Measurements from ENCODE around the gene PPP1R3E. TPM values are rescaled to one million over a fixed set of nuclear protein-coding genes. Genes with fewer than 3 reads are reported as not detected.
A peak's percentile ranks its signal among the peaks of the same experiment; 100 is the strongest.

PPP1R3E gene
- total RNA-seq, 4 donors from 2014 or later = 7.9 to 14.4 (median 8.6) TPM

DNA sequence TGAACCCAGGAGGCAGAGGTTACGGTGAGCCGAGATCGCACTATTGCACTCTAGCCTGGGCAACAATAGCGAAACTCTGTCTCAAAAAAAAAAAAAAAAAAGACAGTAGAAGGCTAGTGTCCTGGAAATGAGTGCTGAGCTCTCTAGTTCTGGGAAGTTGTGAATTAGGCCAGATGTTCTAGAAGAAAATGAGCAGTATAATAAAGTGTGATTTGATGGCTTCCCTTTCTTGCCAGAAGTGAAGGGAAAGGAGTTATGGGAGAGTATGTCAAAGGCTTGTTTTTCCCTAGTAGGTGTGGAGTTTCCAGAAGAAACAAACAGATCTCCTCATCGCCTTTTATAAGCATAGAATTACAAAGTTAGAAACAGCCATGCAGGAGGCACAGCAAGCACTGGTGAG, 44.4 kb downstream of the PPP1R3E start:
- no peak for DNase-seq (ENCODE audit: low spot score in 2 of 2)
- intact Hi-C loops (cut with DNase I; ENCODE audit: low total_unique reads) = no loop called here
- no peak overlapping the region for H3K4me3 ChIP-seq (ENCODE audit: low read depth, poor library complexity, severe bottlenecking)
- WGBS, 2 donors = 93 to 94% methylated on average over 5 of the region's 5 CpGs
- TF ChIP-seq CTCF (IDR thresholded peaks at IDR 0.05) (no peak), POLR2A (IDR thresholded peaks at IDR 0.05) (no peak)

DNA sequence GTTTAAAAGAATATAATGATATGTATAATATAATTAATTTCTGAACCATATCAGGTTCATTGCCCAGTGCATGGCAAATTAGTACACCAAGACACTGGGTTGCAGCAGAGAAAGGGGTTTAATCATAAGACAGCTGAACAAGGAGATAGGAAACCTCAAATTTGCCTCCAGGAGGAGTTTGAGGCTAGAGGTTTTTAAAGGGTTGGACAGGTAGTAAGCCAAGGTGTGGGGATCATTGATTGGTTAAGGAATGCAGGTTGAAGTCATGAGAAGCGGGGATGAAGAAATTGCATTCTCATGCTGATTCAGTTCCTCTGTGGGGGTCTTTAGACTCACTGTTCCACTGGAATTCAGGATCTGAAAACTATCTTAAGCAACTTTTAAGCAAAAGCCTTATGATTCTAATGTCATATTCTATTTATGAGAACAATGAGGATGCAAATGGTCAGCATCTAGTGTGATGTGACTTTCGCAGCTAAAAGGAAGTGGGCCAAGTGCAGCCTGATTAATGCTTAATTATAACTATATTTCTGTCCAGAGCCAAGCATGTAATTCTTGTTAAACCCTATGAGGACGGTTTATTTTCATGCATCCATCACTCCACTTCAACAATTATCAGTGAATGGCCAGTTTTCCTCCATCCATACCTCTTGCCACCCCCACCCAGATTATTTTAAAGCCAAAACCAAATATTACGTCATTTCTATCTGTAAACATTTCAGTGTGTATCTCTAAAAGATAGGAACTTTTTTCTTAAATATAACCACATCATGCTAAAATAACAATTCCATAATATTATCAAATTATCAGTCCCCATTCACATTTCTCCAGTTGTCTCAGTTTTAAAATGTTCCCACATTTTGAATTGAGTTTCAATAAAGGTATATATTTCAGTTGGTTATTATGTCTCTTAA, 50.0 kb downstream of the PPP1R3E start:
- intact Hi-C loops (cut with DNase I; ENCODE audit: low total_unique reads) = no loop called here
- no peak for DNase-seq (ENCODE audit: low spot score in 2 of 2)
- TF ChIP-seq CTCF (IDR thresholded peaks at IDR 0.05) (no peak), POLR2A (IDR thresholded peaks at IDR 0.05) (no peak)
- 71 to 73% methylated on average over 4 of the region's 4 CpGs for WGBS, 2 donors
- no peak overlapping the region for H3K4me3 ChIP-seq (ENCODE audit: low read depth, poor library complexity, severe bottlenecking)

GRCh38 chr14:23252006-23252405, 50.7 kb downstream of the PPP1R3E start:
- H3K4me3 ChIP-seq (ENCODE audit: low read depth, poor library complexity, severe bottlenecking) = no peak overlapping the region
- intact Hi-C loops (cut with DNase I; ENCODE audit: low total_unique reads) = no loop called here
- 52 to 53% methylated on average over 3 of the region's 3 CpGs for WGBS, 2 donors
- no peak for DNase-seq (ENCODE audit: low spot score in 2 of 2)
- TF ChIP-seq CTCF (IDR thresholded peaks at IDR 0.05) (peak in 1 of 3 donors; percentile 18), POLR2A (IDR thresholded peaks at IDR 0.05) (no peak)

DNA sequence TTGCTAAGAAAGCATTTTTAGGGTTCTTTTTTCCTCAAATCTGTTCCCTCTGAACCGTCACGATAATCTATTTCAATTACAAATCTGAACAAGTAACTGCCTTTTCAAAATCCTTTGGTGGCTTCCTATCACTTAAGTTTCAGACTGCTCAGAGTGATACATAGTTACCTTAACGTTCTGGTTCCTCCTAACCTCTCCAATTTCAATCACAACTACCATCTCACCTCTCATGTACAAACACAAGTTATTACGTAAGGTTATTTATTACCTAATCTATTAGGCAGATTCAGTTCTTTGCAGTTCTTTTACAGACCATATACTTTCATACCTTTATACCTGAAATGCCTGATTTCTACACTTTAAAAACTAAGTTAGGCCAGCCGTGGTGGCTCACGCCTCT, 52.8 kb downstream of the PPP1R3E start:
- WGBS, 2 donors = 77 to 78% methylated on average over 6 of the region's 6 CpGs
- intact Hi-C loops (cut with DNase I; ENCODE audit: low total_unique reads) = no loop called here
- no peak overlapping the region for H3K4me3 ChIP-seq (ENCODE audit: low read depth, poor library complexity, severe bottlenecking)
- no peak for TF ChIP-seq CTCF (IDR thresholded peaks at IDR 0.05)
- TF ChIP-seq POLR2A (IDR thresholded peaks at IDR 0.05) = no peak
- DNase-seq (ENCODE audit: low spot score in 2 of 2) = no peak

- DNase-seq (ENCODE audit: low spot score in 2 of 2) = no peak
- H3K4me3 ChIP-seq (ENCODE audit: low read depth, poor library complexity, severe bottlenecking) = no peak overlapping the region
- 80 to 95% methylated on average over 7 of the region's 7 CpGs for WGBS, 2 donors
- intact Hi-C loops (cut with DNase I; ENCODE audit: low total_unique reads) = no loop called here
- TF ChIP-seq CTCF (IDR thresholded peaks at IDR 0.05) (no peak), POLR2A (IDR thresholded peaks at IDR 0.05) (no peak)
Measured at GRCh38 chr14:23248601-23249000, 54.1 kb downstream of the PPP1R3E start.

Other genes with a start within 250 kb of the PPP1R3E start
- 1 to 10 TPM; 3.0 to 4.9 (median 3.9) TPM for gene CDH24, start 245.3 kb downstream of the PPP1R3E start, total RNA-seq
- gene ACIN1, start 207.7 kb downstream of the PPP1R3E start, total RNA-seq = 10 to 100 TPM; 52.7 to 97.5 (median 79.8) TPM
- gene C14orf119, start 207.4 kb downstream of the PPP1R3E start, total RNA-seq = 10 to 100 TPM; 14.5 to 29.8 (median 19.7) TPM
- gene CIROP, start 197.9 kb downstream of the PPP1R3E start, total RNA-seq = not detected
- not detected for gene CEBPE, start 183.6 kb downstream of the PPP1R3E start, total RNA-seq
- gene SLC7A8, start 119.2 kb downstream of the PPP1R3E start, total RNA-seq = 10 to 100 TPM; 32.4 to 67.4 (median 42.9) TPM
- under 1 TPM in 1 of 4 donors, not detected in 3; 0.59 TPM for gene RNF212B, start 64.9 kb downstream of the PPP1R3E start, total RNA-seq
- gene HOMEZ, start 16.7 kb downstream of the PPP1R3E start, total RNA-seq = 1 to 10 TPM; 5.3 to 9.7 (median 8.5) TPM
- gene BCL2L2, start 4.0 kb upstream of the PPP1R3E start, total RNA-seq = 10 to 100 TPM; 41.5 to 72.2 (median 68.3) TPM
- gene PABPN1, start 18.6 kb upstream of the PPP1R3E start, total RNA-seq = 10 to 100 TPM; 25.5 to 65.8 (median 39.9) TPM
- gene SLC22A17, start 50.0 kb upstream of the PPP1R3E start, total RNA-seq = 10 to 100 TPM; 16.1 to 33.0 (median 17.9) TPM
- 10 to 100 TPM; 38.7 to 73.2 (median 53.5) TPM for gene EFS, start 62.3 kb upstream of the PPP1R3E start, total RNA-seq
- not detected for gene IL25, start 70.0 kb upstream of the PPP1R3E start, total RNA-seq
- under 1 TPM in 2 of 4 donors, not detected in 2; 0.38 to 0.58 TPM for gene CMTM5, start 74.2 kb upstream of the PPP1R3E start, total RNA-seq
- under 1 TPM in 1 of 4 donors, not detected in 3; 0.20 TPM for gene MYH6, start 105.4 kb upstream of the PPP1R3E start, total RNA-seq
- gene MYH7, start 132.8 kb upstream of the PPP1R3E start, total RNA-seq = under 1 TPM in 3 of 4 donors, not detected in 1; 0.06 to 0.13 (median 0.08) TPM
- 10 to 100 TPM; 34.0 to 41.7 (median 37.3) TPM for gene NGDN, start 166.8 kb upstream of the PPP1R3E start, total RNA-seq
- under 1 TPM; 0.19 to 0.49 (median 0.27) TPM for gene ZFHX2, start 248.9 kb upstream of the PPP1R3E start, total RNA-seq

Measured in lower leg skin (tissue), 4 donors.